ENCODE data around the gene CLEC2D. TPM values are rescaled to one million over a fixed set of nuclear protein-coding genes. Genes with fewer than 3 reads are reported as not detected.

Gene CLEC2D
- total RNA-seq, 3 donors from 2014 or later, result 10.9 to 30.1 (median 23.9) TPM

- no peaks in the 10 kb centered on the region for H3K9me3 ChIP-seq
- no peaks in the 10 kb centered on the region for H3K27me3 ChIP-seq
- H3K36me3 ChIP-seq, result no peaks in the 10 kb centered on the region
- intact Hi-C loops (cut with DNase I; ENCODE audit: low total_unique reads), result no loop called here
- TF ChIP-seq CTCF (IDR thresholded peaks at IDR 0.05) (peak in 1 of 3 donors; percentile 13), POLR2AphosphoS5 (IDR thresholded peaks at IDR 0.05) (peak in 2 of 3 donors; percentile 13 to 54), POLR2A (IDR thresholded peaks at IDR 0.05) (no peak)
- H3K4me1 ChIP-seq, result peaks cover 0 to 9% of the 10 kb centered on the region in 2 donors
- peak; percentile 67 to 73 for DNase-seq (ENCODE audit: low spot score in 2 of 2)
- H3K4me3 ChIP-seq, result peak overlapping the region; percentile 62 to 82 (median 70)
- H3K27ac ChIP-seq, result peak overlapping the region; percentile 94 to 98
Observed at GRCh38 chr12:9647825-9648700, 21.4 kb upstream of the CLEC2D start.

GRCh38 chr12:9648701-9649531 lies 20.6 kb upstream of the CLEC2D start:
- intact Hi-C loops (cut with DNase I; ENCODE audit: low total_unique reads), result no loop called here
- Histone ChIP-seq H3K27ac (peak overlapping the region; percentile 94 to 98), H3K9me3 (no peaks in the 10 kb centered on the region), H3K27me3 (no peaks in the 10 kb centered on the region), H3K4me3 (peak overlapping the region; percentile 62 to 82 (median 70)), H3K4me1 (peaks cover 0 to 9% of the 10 kb centered on the region in 2 donors), H3K36me3 (no peaks in the 10 kb centered on the region)
- no peak for DNase-seq (ENCODE audit: low spot score in 2 of 2)
- no peak for TF ChIP-seq POLR2A (IDR thresholded peaks at IDR 0.05)
- TF ChIP-seq POLR2AphosphoS5 (IDR thresholded peaks at IDR 0.05), result no peak
- no peak for TF ChIP-seq CTCF (IDR thresholded peaks at IDR 0.05)

GRCh38 chr12:9649532-9649940 lies 20.0 kb upstream of the CLEC2D start:
- Histone ChIP-seq H3K4me3 (peak overlapping the region; percentile 62 to 82 (median 70)), H3K9me3 (no peaks in the 10 kb centered on the region), H3K36me3 (no peaks in the 10 kb centered on the region), H3K27me3 (no peaks in the 10 kb centered on the region), H3K4me1 (peaks cover 0 to 9% of the 10 kb centered on the region in 2 donors), H3K27ac (peak overlapping the region; percentile 94 to 98)
- TF ChIP-seq POLR2AphosphoS5 (IDR thresholded peaks at IDR 0.05) (no peak), POLR2A (IDR thresholded peaks at IDR 0.05) (no peak), CTCF (IDR thresholded peaks at IDR 0.05) (no peak)
- DNase-seq (ENCODE audit: low spot score in 2 of 2), result no peak
- intact Hi-C loops (cut with DNase I; ENCODE audit: low total_unique reads), result no loop called here

GRCh38 chr12:9650151-9650576 lies 19.3 kb upstream of the CLEC2D start:
- H3K4me1 ChIP-seq, result peaks cover 0 to 9% of the 10 kb centered on the region in 2 donors
- peak overlapping the region; percentile 62 to 82 (median 70) for H3K4me3 ChIP-seq
- intact Hi-C loops (cut with DNase I; ENCODE audit: low total_unique reads), result no loop called here
- H3K9me3 ChIP-seq, result no peaks in the 10 kb centered on the region
- TF ChIP-seq CTCF (IDR thresholded peaks at IDR 0.05) (no peak), POLR2AphosphoS5 (IDR thresholded peaks at IDR 0.05) (no peak), POLR2A (IDR thresholded peaks at IDR 0.05) (no peak)
- peak overlapping the region; percentile 94 to 98 for H3K27ac ChIP-seq
- H3K27me3 ChIP-seq, result no peaks in the 10 kb centered on the region
- no peak for DNase-seq (ENCODE audit: low spot score in 2 of 2)
- H3K36me3 ChIP-seq, result no peaks in the 10 kb centered on the region

Data from breast epithelium (tissue), 4 donors.